HEK293 (cell line): Measurements from ENCODE around the gene RAPGEFL1.

Experiments
- HOXC10 ChIP-seq: sonication (generic); formaldehyde crosslinking; IDR thresholded peaks from 2 replicates; pipeline ENCODE4 v1.8.1; 2023; ENCODE audit warnings: mild to moderate bottlenecking, missing genetic modification reagents
- KLF1 ChIP-seq: fragments of 450-650 bp; formaldehyde crosslinking; IDR thresholded peaks from 2 replicates; pipeline ENCODE4 v1.5.1; 2016; ENCODE audit warnings: missing biosample characterization, missing genetic modification characterization
- OSR2 ChIP-seq: fragments of 450-650 bp; formaldehyde crosslinking; IDR thresholded peaks from 2 replicates; pipeline ENCODE4 v1.5.1; 2016; ENCODE audit warnings: missing biosample characterization, missing genetic modification characterization
- PBX3 ChIP-seq: sonication (generic); formaldehyde crosslinking; IDR thresholded peaks from 2 replicates; pipeline ENCODE4 v1.8.1; 2022; ENCODE audit warnings: mild to moderate bottlenecking, moderate library complexity, missing genetic modification reagents
- PRDM6 ChIP-seq: fragments of 450-650 bp; formaldehyde crosslinking; IDR thresholded peaks from 2 replicates; pipeline ENCODE4 v1.5.1; 2017; ENCODE audit warnings: missing biosample characterization, missing genetic modification characterization
- ZBTB11 ChIP-seq: fragments of 450-650 bp; formaldehyde crosslinking; conservative IDR thresholded peaks from 2 replicates; pipeline ENCODE4 v1.5.1; 2016; ENCODE audit warnings: low read depth, missing biosample characterization, missing genetic modification characterization
- ZBTB20 ChIP-seq: fragments of 450-650 bp; formaldehyde crosslinking; IDR thresholded peaks from 2 replicates; pipeline ENCODE4 v1.5.1; 2016; ENCODE audit warnings: missing biosample characterization, missing genetic modification characterization
- ZBTB44 ChIP-seq: fragments of 450-650 bp; IDR thresholded peaks from 2 replicates; pipeline ENCODE4 v1.5.1; 2018; ENCODE audit warnings: missing biosample characterization, mild to moderate bottlenecking, missing genetic modification characterization
- ZFP41 ChIP-seq: fragments of 450-650 bp; formaldehyde crosslinking; IDR thresholded peaks from 2 replicates; pipeline ENCODE4 v1.5.1; 2016; ENCODE audit warnings: missing biosample characterization, missing genetic modification characterization, borderline replicate concordance
- ZNF16 ChIP-seq: fragments of 450-650 bp; formaldehyde crosslinking; IDR thresholded peaks from 2 replicates; pipeline ENCODE4 v1.5.1; 2016; ENCODE audit warnings: low read depth, missing biosample characterization, missing genetic modification characterization
- ZNF169 ChIP-seq: fragments of 450-650 bp; formaldehyde crosslinking; IDR thresholded peaks from 2 replicates; pipeline ENCODE4 v1.5.1; 2016; ENCODE audit warnings: missing biosample characterization, missing genetic modification characterization
- ZNF174 ChIP-seq: fragments of 450-650 bp; formaldehyde crosslinking; IDR thresholded peaks from 2 replicates; pipeline ENCODE4 v1.5.0; 2017; ENCODE audit warnings: missing biosample characterization, mild to moderate bottlenecking, missing genetic modification characterization
- ZNF184 ChIP-seq: fragments of 450-650 bp; IDR thresholded peaks from 2 replicates; pipeline ENCODE4 v1.5.1; 2018; ENCODE audit warnings: missing biosample characterization, mild to moderate bottlenecking, missing genetic modification characterization
- ZNF19 ChIP-seq: fragments of 450-650 bp; formaldehyde crosslinking; IDR thresholded peaks from 2 replicates; pipeline ENCODE4; 2016; ENCODE audit warnings: missing biosample characterization, missing genetic modification characterization, low read depth
- ZNF223 ChIP-seq: fragments of 450-650 bp; formaldehyde crosslinking; IDR thresholded peaks from 2 replicates; pipeline ENCODE4 v1.5.1; 2016; ENCODE audit warnings: missing biosample characterization, missing genetic modification characterization
- ZNF239 ChIP-seq: fragments of 450-650 bp; formaldehyde crosslinking; IDR thresholded peaks from 2 replicates; pipeline ENCODE4 v1.5.1; 2016; ENCODE audit warnings: missing biosample characterization, missing genetic modification characterization
- ZNF311 ChIP-seq: fragments of 450-650 bp; formaldehyde crosslinking; IDR thresholded peaks from 2 replicates; pipeline ENCODE4 v1.5.1; 2017; ENCODE audit warnings: missing biosample characterization, missing genetic modification characterization, borderline replicate concordance
- ZNF335 ChIP-seq: fragments of 450-650 bp; formaldehyde crosslinking; conservative IDR thresholded peaks from 2 replicates; pipeline ENCODE4 v1.5.1; 2016; ENCODE audit warnings: missing biosample characterization, missing genetic modification characterization
- ZNF518A ChIP-seq: fragments of 450-650 bp; formaldehyde crosslinking; conservative IDR thresholded peaks from 2 replicates; pipeline ENCODE4 v1.5.1; 2016; ENCODE audit warnings: low read depth, missing biosample characterization, missing genetic modification characterization
- ZNF530 ChIP-seq: fragments of 450-650 bp; formaldehyde crosslinking; IDR thresholded peaks from 2 replicates; pipeline ENCODE4 v1.5.1; 2016; ENCODE audit warnings: low read depth, missing biosample characterization, missing genetic modification characterization
- ZNF571 ChIP-seq: fragments of 450-650 bp; formaldehyde crosslinking; IDR thresholded peaks from 2 replicates; pipeline ENCODE4 v1.5.0; 2017; ENCODE audit warnings: missing biosample characterization, missing genetic modification characterization
- ZNF830 ChIP-seq: fragments of 450-650 bp; IDR thresholded peaks from 2 replicates; pipeline ENCODE4 v1.5.0; 2018; ENCODE audit warnings: missing biosample characterization, missing genetic modification characterization, low read depth, mild to moderate bottlenecking, moderate library complexity
- ZSCAN5A ChIP-seq: fragments of 450-650 bp; formaldehyde crosslinking; IDR thresholded peaks from 2 replicates; pipeline ENCODE4 v1.5.1; 2016; ENCODE audit warnings: missing biosample characterization, missing genetic modification characterization

The RAPGEFL1 gene

GRCh38 chr17:40191237-40192208, 14.3 kb downstream of the RAPGEFL1 start (continued):
- no peak for TF ChIP-seq ZNF19
- no peak for TF ChIP-seq ZNF169
- TF ChIP-seq ZNF830 (tag by site-specific recombination) = no peak
- no peak for TF ChIP-seq ZNF184 (tag by site-specific recombination)
- TF ChIP-seq ZNF239 (tag by site-specific recombination) = no peak
- no peak for TF ChIP-seq OSR2 (tag by site-specific recombination)
- TF ChIP-seq ZNF16 (tag by site-specific recombination) = no peak
- TF ChIP-seq ZBTB20 (tag by site-specific recombination) = peak; percentile 55; the same call in 1 of the 2 replicates
- TF ChIP-seq ZSCAN5A (tag by site-specific recombination) = no peak
- TF ChIP-seq ZNF518A (tag by site-specific recombination) = no peak
- no peak for TF ChIP-seq PRDM6 (tag by site-specific recombination)
- TF ChIP-seq ZBTB11 (tag by site-specific recombination) = no peak
- no peak for TF ChIP-seq HOXC10 (CRISPR knock-in tag)
- no peak for TF ChIP-seq ZFP41 (tag by site-specific recombination)
- no peak for TF ChIP-seq ZNF530
- TF ChIP-seq ZNF311 (tag by site-specific recombination) = no peak
- TF ChIP-seq KLF1 = no peak
- peak; percentile 68 for TF ChIP-seq ZNF335 (tag by site-specific recombination)
- TF ChIP-seq ZNF223 = no peak
- no peak for TF ChIP-seq PBX3 (CRISPR knock-in tag)
- TF ChIP-seq ZBTB44 (tag by site-specific recombination) = no peak
- no peak for TF ChIP-seq ZNF174 (tag by site-specific recombination)
- TF ChIP-seq ZNF571 (tag by site-specific recombination) = no peak
